Loucy (cell line): ENCODE data around the gene GUF1.

Experiments
- H2AFZ ChIP-seq: fragments of 200-600 bp; sonication (generic); 2 replicates; pipeline ENCODE4 v1.6.0; 2016; ENCODE audit warnings: antibody characterized with exemption, mild to moderate bottlenecking, low read length, moderate library complexity
- H3F3A ChIP-seq: fragments of 200-600 bp; 2 replicates; pipeline ENCODE4 v1.6.0; 2016; ENCODE audit warnings: antibody characterized with exemption, low read depth, mild to moderate bottlenecking
- H3K27me3 ChIP-seq: fragments of 200-600 bp; sonication (generic); 2 replicates; pipeline ENCODE4 v1.6.1; 2014; ENCODE audit warnings: low read length, mild to moderate bottlenecking; ENCODE audit not compliant: insufficient read depth, poor library complexity, severe bottlenecking
- H3K36me3 ChIP-seq: fragments of 200-600 bp; sonication (generic); 2 replicates; pipeline ENCODE4 v1.6.1; 2016; ENCODE audit warnings: low read length; ENCODE audit not compliant: insufficient read depth
- H3K4me1 ChIP-seq: fragments of 200-600 bp; sonication (generic); 2 replicates; pipeline ENCODE4 v1.5.1; 2014; ENCODE audit warnings: low read length, mild to moderate bottlenecking; ENCODE audit not compliant: insufficient read depth, poor library complexity, severe bottlenecking
- H3K4me2 ChIP-seq: fragments of 200-600 bp; sonication (generic); 2 replicates; pipeline ENCODE4 v1.6.0; 2014; ENCODE audit warnings: antibody characterized with exemption, low read length, low read depth, mild to moderate bottlenecking; ENCODE audit not compliant: poor library complexity, severe bottlenecking
- H3K4me3 ChIP-seq: fragments of 200-600 bp; sonication (generic); 2 replicates; pipeline ENCODE4 v1.5.1; 2014; ENCODE audit warnings: low read length, mild to moderate bottlenecking, mixed read lengths; ENCODE audit not compliant: poor library complexity, severe bottlenecking
- H3K79me2 ChIP-seq: fragments of 200-600 bp; sonication (generic); 2 replicates; pipeline ENCODE4 v1.6.1; 2014; ENCODE audit warnings: low read length; ENCODE audit not compliant: insufficient read depth
- H3K9ac ChIP-seq: fragments of 200-600 bp; sonication (generic); 2 replicates; pipeline ENCODE4 v1.6.0; 2014; ENCODE audit warnings: mild to moderate bottlenecking, low read depth, low read length, moderate library complexity; ENCODE audit not compliant: poor library complexity, severe bottlenecking
- H3K9me2 ChIP-seq: fragments of 200-600 bp; sonication (generic); replicated peaks from 2 replicates; pipeline ENCODE4 v1.6.1; 2016; ENCODE audit warnings: low read depth, low read length, mixed read lengths
- H3K9me3 ChIP-seq: fragments of 200-600 bp; sonication (generic); 2 replicates; pipeline ENCODE4 v1.6.1; 2014; ENCODE audit warnings: mild to moderate bottlenecking, antibody characterized with exemption, low read length, low read depth; ENCODE audit not compliant: insufficient read depth
- H4K20me1 ChIP-seq: fragments of 200-600 bp; sonication (generic); 2 replicates; pipeline ENCODE4 v1.6.0; 2014; ENCODE audit warnings: antibody characterized with exemption, low read length, mild to moderate bottlenecking; ENCODE audit not compliant: insufficient read depth, poor library complexity, severe bottlenecking
- EZH2phosphoT487 ChIP-seq: fragments of 200-600 bp; IDR thresholded peaks from 2 replicates; pipeline ENCODE4 v1.6.1; 2018; ENCODE audit warnings: antibody characterized with exemption, mild to moderate bottlenecking, moderate library complexity, borderline replicate concordance
- TF ChIP-seq, protein P1 (sequence below): fragments of 200-600 bp; sonication (generic); conservative IDR thresholded peaks from 2 replicates; pipeline ENCODE4 v1.5.1; 2014; ENCODE audit warnings: mild to moderate bottlenecking, antibody characterized with exemption, low read length

Gene GUF1

GRCh38 chr4:44684648-44685047 is 6.4 kb downstream of the GUF1 start:
- Histone ChIP-seq H3K36me3 (peaks cover 37% of the 10 kb centered on the region), H3K27me3 (no peaks in the 10 kb centered on the region), H3K4me3 (no peak overlapping the region), H3K79me2 (peaks cover 32% of the 10 kb centered on the region), H3K9me2 (no peaks in the 10 kb centered on the region), H3K9me3 (no peaks in the 10 kb centered on the region), H3K9ac (no peak overlapping the region), H3F3A (no peaks in the 10 kb centered on the region), H4K20me1 (peaks cover 40% of the 10 kb centered on the region), H3K4me1 (peaks cover 29% of the 10 kb centered on the region), H3K4me2 (no peak overlapping the region), H2AFZ (no peak overlapping the region)
- TF ChIP-seq EZH2phosphoT487: no peak
- TF ChIP-seq, protein P1, sequence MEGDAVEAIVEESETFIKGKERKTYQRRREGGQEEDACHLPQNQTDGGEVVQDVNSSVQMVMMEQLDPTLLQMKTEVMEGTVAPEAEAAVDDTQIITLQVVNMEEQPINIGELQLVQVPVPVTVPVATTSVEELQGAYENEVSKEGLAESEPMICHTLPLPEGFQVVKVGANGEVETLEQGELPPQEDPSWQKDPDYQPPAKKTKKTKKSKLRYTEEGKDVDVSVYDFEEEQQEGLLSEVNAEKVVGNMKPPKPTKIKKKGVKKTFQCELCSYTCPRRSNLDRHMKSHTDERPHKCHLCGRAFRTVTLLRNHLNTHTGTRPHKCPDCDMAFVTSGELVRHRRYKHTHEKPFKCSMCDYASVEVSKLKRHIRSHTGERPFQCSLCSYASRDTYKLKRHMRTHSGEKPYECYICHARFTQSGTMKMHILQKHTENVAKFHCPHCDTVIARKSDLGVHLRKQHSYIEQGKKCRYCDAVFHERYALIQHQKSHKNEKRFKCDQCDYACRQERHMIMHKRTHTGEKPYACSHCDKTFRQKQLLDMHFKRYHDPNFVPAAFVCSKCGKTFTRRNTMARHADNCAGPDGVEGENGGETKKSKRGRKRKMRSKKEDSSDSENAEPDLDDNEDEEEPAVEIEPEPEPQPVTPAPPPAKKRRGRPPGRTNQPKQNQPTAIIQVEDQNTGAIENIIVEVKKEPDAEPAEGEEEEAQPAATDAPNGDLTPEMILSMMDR: no peak

DNA sequence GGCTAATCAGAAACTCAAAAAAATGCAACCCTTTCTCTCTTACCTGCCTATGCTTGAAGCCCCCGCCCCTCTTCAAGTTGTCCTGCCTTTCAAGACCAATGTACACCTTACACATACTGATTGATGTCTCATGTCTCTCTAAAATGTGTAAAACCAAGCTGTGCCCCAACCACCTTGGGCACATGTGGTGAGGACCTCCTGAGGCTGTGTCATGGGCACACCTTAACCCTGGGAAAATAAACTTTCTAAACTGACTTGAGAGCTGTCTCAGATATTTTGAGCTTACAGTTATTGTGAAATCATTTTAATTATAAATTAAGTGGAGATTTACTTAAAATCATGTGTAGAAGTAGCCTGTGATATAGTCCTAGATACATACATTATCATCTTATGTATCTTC is 22.2 kb downstream of the GUF1 start:
- no peaks in the 10 kb centered on the region for H3K9me3 ChIP-seq
- H3K36me3 ChIP-seq: peaks cover 72% of the 10 kb centered on the region; the same call in 1 of the 2 replicates
- H2AFZ ChIP-seq: no peak overlapping the region
- H3K4me3 ChIP-seq: no peak overlapping the region
- TF ChIP-seq, protein P1: no peak
- H3K9ac ChIP-seq: no peak overlapping the region
- H3K4me2 ChIP-seq: no peak overlapping the region
- no peaks in the 10 kb centered on the region for H3K79me2 ChIP-seq
- H3F3A ChIP-seq: no peaks in the 10 kb centered on the region
- H4K20me1 ChIP-seq: no peaks in the 10 kb centered on the region
- no peaks in the 10 kb centered on the region for H3K27me3 ChIP-seq
- H3K9me2 ChIP-seq: no peaks in the 10 kb centered on the region
- H3K4me1 ChIP-seq: no peaks in the 10 kb centered on the region

GRCh38 chr4:44701037-44701436 is 22.8 kb downstream of the GUF1 start:
- Histone ChIP-seq H3K4me1 (no peaks in the 10 kb centered on the region), H3K4me2 (no peak overlapping the region), H3K79me2 (no peaks in the 10 kb centered on the region), H3K27me3 (no peaks in the 10 kb centered on the region), H3K36me3 (peaks cover 69% of the 10 kb centered on the region), H4K20me1 (no peaks in the 10 kb centered on the region), H3K9me3 (no peaks in the 10 kb centered on the region), H3F3A (no peaks in the 10 kb centered on the region), H2AFZ (no peak overlapping the region), H3K4me3 (no peak overlapping the region), H3K9me2 (no peaks in the 10 kb centered on the region), H3K9ac (no peak overlapping the region)
- TF ChIP-seq, protein P1: no peak
- TF ChIP-seq EZH2phosphoT487: no peak
